ENCODE results near the gene NDUFB3. TPM values are rescaled to one million over a fixed set of nuclear protein-coding genes. Genes with fewer than 3 reads are reported as not detected.
"Not testable (repeated sequence)": the region's sequence is repeated elsewhere in the genome, so short reads cannot be mapped to it uniquely, and the experiment has no call there.

The NDUFB3 gene
- 93.1 and 96.7 TPM in 2 replicates for total RNA-seq (2021)
- percentile 72 among the genes with signal in this experiment for Bru-seq, nascent RNA
- BruChase-seq, experiment 1, labeled RNA remaining after a 2-hour chase = percentile 56 among the genes with signal in this experiment
- BruChase-seq, experiment 2, labeled RNA remaining after a 6-hour chase = percentile 70 among the genes with signal in this experiment
- long read RNA-seq, transcript NDUFB3-201 (3 exons, 755 nt) = major isoform, 217 of 692 reads
- long read RNA-seq, partial matches to known transcripts = 472 of 692 reads
- long read RNA-seq, other reads (novel, unspliced or antisense) = 1 of 692 reads

DNA sequence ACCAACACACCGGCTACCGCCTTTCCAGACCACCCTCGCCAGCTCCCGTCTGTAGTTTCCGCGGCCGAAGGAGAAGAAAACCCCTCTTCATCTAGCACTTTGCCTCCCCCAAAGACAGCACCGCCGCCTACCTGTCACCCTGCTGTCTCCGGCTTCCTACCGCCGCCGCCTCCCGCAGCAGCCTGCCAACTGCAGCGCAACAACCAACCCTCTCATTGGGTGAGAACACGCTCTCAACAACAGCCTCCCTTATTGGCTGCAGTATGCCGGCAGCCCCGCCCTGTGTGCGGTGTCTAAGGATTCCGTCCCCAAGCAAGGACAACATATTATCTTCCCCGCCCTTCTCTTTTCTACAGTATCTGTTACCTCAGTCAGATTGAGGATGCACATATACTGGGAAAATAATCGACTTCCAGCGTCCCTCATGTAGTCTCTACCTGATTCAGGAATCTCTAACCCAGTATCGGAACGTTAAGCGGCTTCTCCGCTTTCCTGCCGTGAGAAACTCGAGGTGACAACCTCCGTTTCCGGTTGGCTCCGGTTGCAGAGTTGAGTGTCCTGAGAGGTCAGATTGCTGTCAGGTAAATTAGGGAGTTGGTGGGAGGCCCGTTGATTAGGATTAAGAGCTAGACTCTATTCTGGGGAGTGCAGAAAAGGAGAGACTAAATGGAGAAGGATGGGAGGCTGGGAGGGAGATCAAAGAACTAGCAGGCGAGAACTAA lies at the start of gene NDUFB3, which contains the start of gene HYCC2:
NDUFB3 (plus strand) TSS at position 523 of the 722 bp plus-strand sequence. CDS start 6,882 bp downstream, outside the sequence.
HYCC2 (minus strand) TSS at position 193 of the 722 bp plus-strand sequence. CDS start 47,662 bp downstream, outside the sequence.
- Histone ChIP-seq H3K9me3 (ENCODE audit: insufficient read depth, low read depth) (no peaks in the 10 kb centered on the region), H3K36me3 (ENCODE audit: low read depth) (no peaks in the 10 kb centered on the region), H3K27ac (peak within 1 kb of the TSS; percentile 72), H2AFZ (peak within 1 kb of the TSS; percentile 88), H3K4me1 (replicated peaks; ENCODE audit: insufficient read depth) (peaks cover 18% of the 10 kb centered on the region), H3K4me3 (peak within 1 kb of the TSS; percentile 66), H3K9me2 (ENCODE audit: insufficient read depth) (no peaks in the 10 kb centered on the region), H3K27me3 (ENCODE audit: insufficient read depth, low read depth) (no peaks in the 10 kb centered on the region), H4K20me1 (ENCODE audit: insufficient read depth) (no peaks in the 10 kb centered on the region), H3F3A (ENCODE audit: insufficient read depth, low read depth) (peaks cover 4% of the 10 kb centered on the region; the same call in 1 of the 2 replicates), H3K4me2 (peak within 1 kb of the TSS; percentile 96), H3K79me2 (ENCODE audit: low read depth) (peaks cover 68% of the 10 kb centered on the region)
- ChIA-PET POLR2A (ENCODE audit: unreplicated experiment) (interaction anchor here (0.7 kb wide), 2 partner anchors 162 to 182 kb away, joined by 3 read pairs; no protein-coding TSS in a partner anchor), CTCF (no interaction called here)
- intact Hi-C loops (cut with micrococcal nuclease; ENCODE audit: unreplicated experiment) = loop anchor here (1.0 to 5.0 kb wide), 6 partner anchors 46 to 161 kb away; partner anchors contain the start of genes CFLAR and ORC2
- BruUV-seq (replicated peaks) = no TSS peak
- peak; percentile 84 to 92 for DNase-seq
- no peak for TF ChIP-seq EZH2 (IDR thresholded peaks at IDR 0.05; ENCODE audit: low read depth)
- TF ChIP-seq, protein P1, sequence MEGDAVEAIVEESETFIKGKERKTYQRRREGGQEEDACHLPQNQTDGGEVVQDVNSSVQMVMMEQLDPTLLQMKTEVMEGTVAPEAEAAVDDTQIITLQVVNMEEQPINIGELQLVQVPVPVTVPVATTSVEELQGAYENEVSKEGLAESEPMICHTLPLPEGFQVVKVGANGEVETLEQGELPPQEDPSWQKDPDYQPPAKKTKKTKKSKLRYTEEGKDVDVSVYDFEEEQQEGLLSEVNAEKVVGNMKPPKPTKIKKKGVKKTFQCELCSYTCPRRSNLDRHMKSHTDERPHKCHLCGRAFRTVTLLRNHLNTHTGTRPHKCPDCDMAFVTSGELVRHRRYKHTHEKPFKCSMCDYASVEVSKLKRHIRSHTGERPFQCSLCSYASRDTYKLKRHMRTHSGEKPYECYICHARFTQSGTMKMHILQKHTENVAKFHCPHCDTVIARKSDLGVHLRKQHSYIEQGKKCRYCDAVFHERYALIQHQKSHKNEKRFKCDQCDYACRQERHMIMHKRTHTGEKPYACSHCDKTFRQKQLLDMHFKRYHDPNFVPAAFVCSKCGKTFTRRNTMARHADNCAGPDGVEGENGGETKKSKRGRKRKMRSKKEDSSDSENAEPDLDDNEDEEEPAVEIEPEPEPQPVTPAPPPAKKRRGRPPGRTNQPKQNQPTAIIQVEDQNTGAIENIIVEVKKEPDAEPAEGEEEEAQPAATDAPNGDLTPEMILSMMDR (conservative IDR thresholded peaks at IDR 0.05) = peak; percentile 37; the same call in 1 of the 2 replicates

- Histone ChIP-seq H3K4me3 (no peak overlapping the region), H3K4me2 (no peak overlapping the region), H3K27me3 (ENCODE audit: insufficient read depth, low read depth) (no peaks in the 10 kb centered on the region), H3F3A (ENCODE audit: insufficient read depth, low read depth) (no peaks in the 10 kb centered on the region), H3K9me3 (ENCODE audit: insufficient read depth, low read depth) (no peaks in the 10 kb centered on the region), H3K9me2 (ENCODE audit: insufficient read depth) (no peaks in the 10 kb centered on the region), H2AFZ (no peak overlapping the region), H4K20me1 (ENCODE audit: insufficient read depth) (no peaks in the 10 kb centered on the region; the same call in 1 of the 2 replicates), H3K79me2 (ENCODE audit: low read depth) (no peaks in the 10 kb centered on the region), H3K36me3 (ENCODE audit: low read depth) (no peaks in the 10 kb centered on the region), H3K27ac (no peak overlapping the region), H3K4me1 (replicated peaks; ENCODE audit: insufficient read depth) (no peaks in the 10 kb centered on the region)
- CTCF ChIA-PET = interaction anchor here (0.6 kb wide), 1 partner anchor 1160 kb away, joined by 3 read pairs; no protein-coding TSS in a partner anchor
- BruUV-seq (replicated peaks) = no TSS peak
- TF ChIP-seq, protein P1 (conservative IDR thresholded peaks at IDR 0.05) = no peak
- TF ChIP-seq EZH2 (IDR thresholded peaks at IDR 0.05; ENCODE audit: low read depth) = no peak
- intact Hi-C loops (cut with micrococcal nuclease; ENCODE audit: unreplicated experiment) = no loop called here
- no peak for DNase-seq
- POLR2A ChIA-PET (ENCODE audit: unreplicated experiment) = no interaction called here
Measured at GRCh38 chr2:201024518-201024917, 47.3 kb upstream of the NDUFB3 start.

DNA sequence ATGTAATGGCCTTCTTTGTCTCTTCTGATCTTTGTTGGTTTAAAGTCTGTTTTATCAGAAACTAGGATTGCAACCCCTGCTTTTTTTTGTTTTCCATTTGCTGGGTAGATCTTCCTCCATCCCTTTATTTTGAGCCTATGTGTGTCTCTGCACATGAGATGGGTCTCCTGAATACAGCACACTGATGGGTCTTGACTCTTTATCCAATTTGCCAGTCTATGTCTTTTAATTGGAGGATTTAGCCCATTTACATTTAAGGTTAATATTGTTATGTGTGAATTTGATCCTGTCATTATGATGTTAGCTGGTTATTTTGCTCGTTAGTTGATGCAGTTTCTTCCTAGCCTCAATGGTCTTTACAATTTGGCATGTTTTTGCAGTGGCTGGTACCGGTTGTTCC lies 37.4 kb upstream of the NDUFB3 start:
- H3F3A ChIP-seq (ENCODE audit: insufficient read depth, low read depth); H3K27ac ChIP-seq; H3K27me3 ChIP-seq (ENCODE audit: insufficient read depth, low read depth); H3K36me3 ChIP-seq (ENCODE audit: low read depth); H3K4me2 ChIP-seq; H2AFZ ChIP-seq; CTCF ChIA-PET; intact Hi-C loops (cut with micrococcal nuclease; ENCODE audit: unreplicated experiment); H3K9me2 ChIP-seq (ENCODE audit: insufficient read depth); H3K9me3 ChIP-seq (ENCODE audit: insufficient read depth, low read depth); H4K20me1 ChIP-seq (ENCODE audit: insufficient read depth); H3K4me1 ChIP-seq (replicated peaks; ENCODE audit: insufficient read depth); DNase-seq; POLR2A ChIA-PET (ENCODE audit: unreplicated experiment); H3K79me2 ChIP-seq (ENCODE audit: low read depth); BruUV-seq (replicated peaks); H3K4me3 ChIP-seq: not testable (repeated sequence)

DNA sequence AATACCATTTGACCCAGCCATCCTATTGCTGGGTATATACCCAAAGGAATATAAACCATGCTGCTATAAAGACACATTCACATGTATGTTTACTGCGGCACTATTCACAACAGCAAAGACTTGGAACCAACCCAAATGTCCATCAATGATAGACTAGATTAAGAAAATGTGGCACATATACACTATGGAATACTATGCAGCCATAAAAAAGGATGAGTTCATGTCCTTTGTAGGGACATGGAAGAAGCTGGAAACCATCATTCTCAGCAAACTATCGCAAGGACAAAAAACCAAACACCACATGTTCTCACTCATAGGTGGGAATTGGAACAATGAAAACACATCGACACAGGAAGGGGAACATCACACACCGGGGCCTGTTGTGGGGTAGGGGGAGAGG lies 33.4 kb upstream of the NDUFB3 start:
- H3K79me2 ChIP-seq (ENCODE audit: low read depth); POLR2A ChIA-PET (ENCODE audit: unreplicated experiment); H3F3A ChIP-seq (ENCODE audit: insufficient read depth, low read depth); H3K9me2 ChIP-seq (ENCODE audit: insufficient read depth); H3K27ac ChIP-seq; H2AFZ ChIP-seq; H3K9me3 ChIP-seq (ENCODE audit: insufficient read depth, low read depth); H4K20me1 ChIP-seq (ENCODE audit: insufficient read depth); H3K4me3 ChIP-seq; DNase-seq; H3K4me2 ChIP-seq; H3K4me1 ChIP-seq (replicated peaks; ENCODE audit: insufficient read depth); intact Hi-C loops (cut with micrococcal nuclease; ENCODE audit: unreplicated experiment); H3K27me3 ChIP-seq (ENCODE audit: insufficient read depth, low read depth); H3K36me3 ChIP-seq (ENCODE audit: low read depth); BruUV-seq (replicated peaks); CTCF ChIA-PET: not testable (repeated sequence)

All from PC-9 (cell line).